NB4 (cell line): ENCODE results near the gene SMYD3.
A peak's percentile ranks its signal among the peaks of the same experiment; 100 is the strongest.

Experiments
- DNase-seq: peaks from one replicate; pipeline ENCODE4 v3.0.0; 2010; ENCODE audit warnings: low read depth
- H3K4me3 ChIP-seq: one replicate; pipeline ENCODE4 v1.5.1; 2011; ENCODE audit warnings: mild to moderate bottlenecking, low read depth, low read length, moderate library complexity
- MYC ChIP-seq: IDR thresholded peaks from 2 replicates; pipeline ENCODE4 v1.6.1; 2011; ENCODE audit warnings: low read depth, low read length
- POLR2A ChIP-seq: IDR thresholded peaks from 2 replicates; pipeline ENCODE4 v1.6.1; 2011; ENCODE audit warnings: mild to moderate bottlenecking; ENCODE audit not compliant: insufficient read length; ENCODE audit errors: extremely low read depth
- TF ChIP-seq, protein P1 (sequence below): IDR thresholded peaks from 2 replicates; pipeline ENCODE4 v1.6.1; 2011; ENCODE audit warnings: low read depth, low read length
- TF ChIP-seq, protein P2 (sequence below): IDR thresholded peaks from one replicate; pipeline ENCODE4 v1.5.1; 2012; ENCODE audit warnings: low read depth, low read length

SMYD3 gene

DNA sequence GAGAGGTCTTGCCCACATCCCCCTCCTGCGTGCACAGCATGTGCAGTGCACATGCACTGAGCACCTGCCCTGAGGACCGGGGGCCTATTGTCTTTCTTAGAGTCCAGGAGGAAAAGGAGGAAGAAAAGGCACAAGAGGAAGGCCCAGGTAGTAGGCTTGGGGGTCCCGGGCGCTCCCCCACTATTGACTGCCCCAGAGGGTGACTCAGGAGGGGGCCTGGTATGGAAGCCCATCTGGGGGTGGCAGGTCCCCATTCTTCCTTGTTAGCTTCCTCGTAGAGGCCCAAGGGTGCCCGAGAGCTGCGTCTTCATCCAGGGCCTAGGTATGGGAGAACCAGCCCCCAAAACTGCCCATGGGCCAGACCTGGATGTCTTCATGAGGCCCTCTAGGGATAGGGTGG, 4.1 kb upstream of the SMYD3 start:
- no peak for TF ChIP-seq MYC
- TF ChIP-seq POLR2A, result no peak
- TF ChIP-seq, protein P1, sequence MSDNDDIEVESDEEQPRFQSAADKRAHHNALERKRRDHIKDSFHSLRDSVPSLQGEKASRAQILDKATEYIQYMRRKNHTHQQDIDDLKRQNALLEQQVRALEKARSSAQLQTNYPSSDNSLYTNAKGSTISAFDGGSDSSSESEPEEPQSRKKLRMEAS, result no peak
- TF ChIP-seq, protein P2, sequence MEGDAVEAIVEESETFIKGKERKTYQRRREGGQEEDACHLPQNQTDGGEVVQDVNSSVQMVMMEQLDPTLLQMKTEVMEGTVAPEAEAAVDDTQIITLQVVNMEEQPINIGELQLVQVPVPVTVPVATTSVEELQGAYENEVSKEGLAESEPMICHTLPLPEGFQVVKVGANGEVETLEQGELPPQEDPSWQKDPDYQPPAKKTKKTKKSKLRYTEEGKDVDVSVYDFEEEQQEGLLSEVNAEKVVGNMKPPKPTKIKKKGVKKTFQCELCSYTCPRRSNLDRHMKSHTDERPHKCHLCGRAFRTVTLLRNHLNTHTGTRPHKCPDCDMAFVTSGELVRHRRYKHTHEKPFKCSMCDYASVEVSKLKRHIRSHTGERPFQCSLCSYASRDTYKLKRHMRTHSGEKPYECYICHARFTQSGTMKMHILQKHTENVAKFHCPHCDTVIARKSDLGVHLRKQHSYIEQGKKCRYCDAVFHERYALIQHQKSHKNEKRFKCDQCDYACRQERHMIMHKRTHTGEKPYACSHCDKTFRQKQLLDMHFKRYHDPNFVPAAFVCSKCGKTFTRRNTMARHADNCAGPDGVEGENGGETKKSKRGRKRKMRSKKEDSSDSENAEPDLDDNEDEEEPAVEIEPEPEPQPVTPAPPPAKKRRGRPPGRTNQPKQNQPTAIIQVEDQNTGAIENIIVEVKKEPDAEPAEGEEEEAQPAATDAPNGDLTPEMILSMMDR, result no peak
- DNase-seq, result no peak
- no peak overlapping the region for H3K4me3 ChIP-seq

DNA sequence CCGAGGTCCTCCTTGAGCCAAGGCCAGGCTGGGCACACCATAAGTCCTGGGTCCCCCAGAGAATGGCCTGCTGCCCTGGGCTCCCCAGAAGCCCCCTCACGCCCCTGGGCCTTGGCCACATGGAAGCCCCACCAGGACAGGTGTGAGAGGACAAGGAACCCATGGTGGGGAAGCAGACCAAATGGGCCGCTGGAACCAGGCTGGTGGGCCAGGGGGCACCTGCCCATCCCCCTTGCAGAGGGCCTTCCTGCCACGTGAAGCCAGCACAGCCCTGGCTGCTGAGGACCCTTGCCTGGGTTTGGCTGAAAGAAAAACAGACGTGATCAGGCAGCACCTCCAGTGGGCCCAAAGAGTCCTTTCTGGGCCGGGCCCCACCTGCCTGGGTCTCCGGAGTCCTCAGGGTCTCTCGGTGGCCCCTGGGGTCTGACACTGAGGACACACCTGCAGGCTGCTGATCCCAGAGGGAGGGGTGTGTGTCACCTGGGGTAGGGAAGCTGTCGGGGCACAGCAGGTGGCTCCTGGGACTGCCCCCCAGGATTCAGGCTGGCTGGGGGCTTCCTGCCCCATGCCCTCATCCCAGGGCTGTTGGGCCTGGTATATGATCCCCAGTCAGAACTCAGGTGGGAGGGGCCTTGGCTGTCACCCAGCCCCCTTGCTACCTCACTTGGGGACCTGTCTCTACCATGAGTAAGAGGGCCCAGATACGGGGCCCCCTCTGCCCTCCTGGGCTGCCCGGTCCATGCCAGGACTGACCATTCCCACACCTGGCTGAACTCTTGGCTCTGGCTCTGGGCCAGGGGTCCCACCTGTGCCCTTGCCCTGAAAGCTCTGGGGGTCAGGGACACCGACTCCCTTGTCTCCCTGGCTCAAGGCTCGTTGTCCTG, 3.3 kb upstream of the SMYD3 start:
- no peak for TF ChIP-seq MYC
- TF ChIP-seq POLR2A, result no peak
- TF ChIP-seq, protein P1, result no peak
- TF ChIP-seq, protein P2, result no peak
- no peak for DNase-seq
- no peak overlapping the region for H3K4me3 ChIP-seq

DNA sequence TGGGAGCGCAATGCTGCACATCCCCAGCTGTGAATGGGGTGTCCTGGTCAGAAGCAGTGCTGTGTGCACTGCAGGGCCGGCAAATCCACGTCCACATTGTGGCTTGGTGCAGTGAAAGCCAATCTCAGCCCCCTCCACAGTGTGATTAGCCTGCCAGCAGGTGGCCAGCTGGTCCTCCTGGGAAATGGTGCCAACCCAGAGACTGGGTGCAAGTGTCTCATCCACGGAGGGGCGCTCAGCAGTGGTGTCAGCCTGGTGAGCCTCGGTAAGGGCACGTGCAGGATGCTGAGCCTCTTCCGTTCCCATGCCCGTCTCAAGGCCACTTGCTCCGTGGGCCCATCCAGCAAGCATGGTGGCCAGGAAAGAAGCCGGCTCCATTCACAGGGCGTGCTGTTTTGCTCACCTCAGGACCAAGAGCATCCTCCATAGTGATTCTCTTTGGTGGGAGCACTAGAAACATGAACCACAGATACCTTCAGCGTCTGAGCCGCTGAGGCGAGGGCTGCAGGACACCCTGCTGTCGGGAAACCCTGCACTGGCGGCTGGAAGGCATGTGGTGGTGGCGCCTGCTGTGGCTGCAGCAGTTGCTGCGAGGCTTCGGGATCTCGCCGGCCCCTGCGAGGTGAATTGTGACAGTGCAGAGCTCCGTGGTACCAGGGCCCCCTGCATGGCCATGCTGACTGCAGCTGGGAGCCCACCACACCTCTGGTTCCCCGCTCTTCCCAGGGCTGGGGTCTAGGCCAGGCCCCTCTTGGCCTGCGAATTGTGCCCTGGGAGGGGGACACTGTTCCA, 2.0 kb upstream of the SMYD3 start:
- DNase-seq, result no peak
- H3K4me3 ChIP-seq, result no peak overlapping the region
- TF ChIP-seq, protein P2, result no peak
- TF ChIP-seq, protein P1, result no peak
- no peak for TF ChIP-seq MYC
- no peak for TF ChIP-seq POLR2A

DNA sequence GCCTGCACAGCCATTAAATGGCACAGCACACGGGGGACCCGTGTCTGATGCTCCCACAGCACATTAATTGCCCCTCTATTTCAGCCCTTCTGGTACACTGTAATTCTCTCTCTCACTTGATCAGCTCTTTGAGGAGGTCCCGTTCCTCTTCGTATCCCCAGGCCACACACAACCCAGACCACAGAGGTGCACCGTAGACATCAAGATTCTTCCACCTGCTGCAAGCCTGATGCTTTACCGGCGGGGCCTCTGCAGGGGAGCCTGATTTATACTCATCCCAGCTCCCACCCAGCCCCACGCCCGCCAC, 759 bp downstream of the SMYD3 start:
- peak overlapping the region; percentile 76 for H3K4me3 ChIP-seq
- TF ChIP-seq, protein P2, result no peak
- TF ChIP-seq, protein P1, result peak; percentile 41; the same call in 1 of the 2 replicates
- DNase-seq, result peak; percentile 21

DNA sequence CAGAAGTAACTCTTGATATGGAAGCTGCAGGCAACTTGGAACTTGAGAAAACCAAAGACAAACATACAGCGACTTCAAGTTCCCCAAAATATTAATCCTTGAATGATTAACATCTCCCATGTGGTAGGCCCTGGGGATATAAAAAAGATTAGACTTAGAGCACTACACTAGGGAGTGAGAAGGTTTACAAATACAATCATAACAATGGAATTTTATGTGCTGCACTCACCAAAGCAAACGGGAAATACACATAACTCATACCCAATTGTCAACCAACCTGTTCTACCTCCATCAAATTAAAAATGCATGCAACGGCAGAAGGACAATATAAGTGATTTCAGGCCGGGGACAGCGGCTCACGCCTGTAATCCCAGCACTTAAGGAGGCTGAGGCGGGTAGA, 3.7 kb downstream of the SMYD3 start:
- TF ChIP-seq MYC (no peak), POLR2A (no peak)
- TF ChIP-seq, protein P1, result no peak
- TF ChIP-seq, protein P2, result no peak
- H3K4me3 ChIP-seq, result no peak overlapping the region
- DNase-seq, result no peak
